ENCODE data around the gene C6orf89.

- no peak for TF ChIP-seq EZH2 (IDR thresholded peaks at IDR 0.05; ENCODE audit: insufficient read depth, poor library complexity, severe bottlenecking)
- no peak for TF ChIP-seq EZH2phosphoT487 (IDR thresholded peaks at IDR 0.05; ENCODE audit: insufficient read depth, low read depth)
Measured at GRCh38 chr6:36873115-36873514, 12.6 kb upstream of the C6orf89 start.
